AG09309 (cell line): Measurements from ENCODE around the gene MAGI1.
A peak's percentile ranks its signal among the peaks of the same experiment; 100 is the strongest.

ENCODE experiments used
- DNase-seq: peaks from one replicate; pipeline ENCODE4 v3.0.0-alpha.2; 2010; ENCODE audit warnings: low read depth
- H3K4me3 ChIP-seq: 2 replicates; pipeline ENCODE4 v1.5.1; 2011; ENCODE audit warnings: mild to moderate bottlenecking, low read depth, low read length, moderate library complexity; ENCODE audit not compliant: control insufficient read depth
- CTCF ChIP-seq: IDR thresholded peaks from 2 replicates; pipeline ENCODE4 v1.5.1; 2011; ENCODE audit warnings: mild to moderate bottlenecking, low read depth, low read length, inconsistent platforms; ENCODE audit not compliant: insufficient read depth, control insufficient read depth; ENCODE audit errors: missing control alignments

The MAGI1 gene

DNA sequence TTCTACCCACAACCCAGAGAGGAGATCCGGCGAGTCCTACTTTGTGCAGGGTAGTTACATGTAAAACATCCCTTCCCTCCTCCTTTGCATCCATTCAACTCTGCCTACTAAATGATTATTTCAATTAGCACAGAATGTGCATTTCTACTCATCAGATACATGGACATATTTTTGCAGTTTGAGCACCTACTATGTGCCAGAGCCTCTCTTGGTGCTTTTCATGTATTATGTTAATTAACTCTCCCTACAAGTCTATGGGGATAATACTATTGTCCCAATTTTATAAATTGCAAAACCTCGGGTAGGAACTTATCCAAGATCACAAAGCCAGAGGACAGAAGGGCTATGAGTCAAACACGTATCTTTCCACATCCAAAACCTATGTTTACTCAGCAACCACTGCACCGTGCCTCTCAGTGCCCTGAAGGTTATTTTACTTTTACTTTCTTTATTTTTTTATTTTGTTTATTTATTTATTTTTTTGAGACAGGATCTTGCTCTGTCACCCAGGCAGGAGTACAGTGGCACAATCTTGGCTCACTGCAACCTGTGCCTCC lies 432.8 kb downstream of the MAGI1 start:
- no peak for DNase-seq
- no peak overlapping the region for H3K4me3 ChIP-seq

DNA sequence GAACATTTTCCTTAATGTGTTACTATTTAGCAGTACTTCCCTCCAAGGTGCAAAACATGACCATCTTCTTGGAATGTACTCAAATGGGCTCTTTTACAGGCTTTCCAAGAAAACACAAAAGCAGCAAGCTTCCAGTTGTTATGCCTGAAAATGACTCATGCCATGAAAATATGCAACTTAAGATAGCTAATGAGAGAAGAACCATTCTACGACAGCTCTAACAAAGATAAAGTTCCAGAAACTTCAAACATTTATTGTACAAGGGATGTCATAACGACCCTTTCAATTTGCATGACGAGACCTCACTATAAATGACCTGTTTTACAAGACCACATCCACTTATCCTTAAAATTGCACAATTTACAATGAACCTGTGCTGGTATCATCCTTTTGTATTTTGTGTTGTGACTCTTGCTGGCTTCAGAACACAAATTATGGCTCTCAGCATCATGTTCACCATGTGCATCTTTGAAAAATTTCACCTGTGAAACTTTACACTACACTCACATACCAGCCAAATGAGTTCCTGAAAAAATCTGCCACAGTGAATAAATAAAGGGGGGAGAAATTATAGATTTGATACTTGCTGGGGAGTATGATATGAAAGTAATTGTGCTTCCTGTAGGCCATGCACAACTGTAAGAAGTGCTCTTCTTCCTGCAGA lies 433.7 kb downstream of the MAGI1 start:
- H3K4me3 ChIP-seq: no peak overlapping the region
- peak; percentile 55 for DNase-seq
- TF ChIP-seq CTCF: no peak

More for the DNA sequence above, 432.8 kb downstream of the MAGI1 start:
- no peak for TF ChIP-seq CTCF

GRCh38 chr3:65603631-65604030 lies 435.1 kb downstream of the MAGI1 start:
- TF ChIP-seq CTCF: no peak
- DNase-seq: no peak
- H3K4me3 ChIP-seq: no peak overlapping the region

- no peak for DNase-seq
- TF ChIP-seq CTCF: no peak
- no peak overlapping the region for H3K4me3 ChIP-seq
Observed at GRCh38 chr3:65600888-65601287, 437.8 kb downstream of the MAGI1 start.

DNA sequence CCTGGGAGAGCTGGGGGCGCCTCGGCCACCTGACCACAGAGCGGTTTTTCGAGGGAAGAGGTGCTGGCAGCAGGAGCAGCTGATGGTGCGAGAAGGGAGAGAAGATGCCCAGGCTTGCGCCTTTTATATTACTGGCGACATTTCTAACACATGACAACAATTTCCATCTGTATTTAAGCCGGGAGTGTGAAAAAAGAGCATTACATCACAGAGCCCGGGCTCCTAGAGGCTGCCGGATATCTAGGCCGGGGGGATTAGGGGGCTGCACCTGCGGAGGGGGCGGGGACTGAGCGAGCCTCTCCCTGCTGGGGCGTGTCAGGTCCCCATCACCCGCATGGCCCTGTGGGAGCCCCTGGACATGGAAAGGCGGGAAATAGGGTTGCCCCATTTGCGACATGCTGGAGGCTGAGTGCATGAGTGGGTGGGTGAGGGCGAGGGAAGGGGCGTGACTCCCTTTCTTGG lies 440.7 kb downstream of the MAGI1 start:
- no peak for TF ChIP-seq CTCF
- H3K4me3 ChIP-seq: no peak overlapping the region
- DNase-seq: no peak

- peak overlapping the region; percentile 30 for H3K4me3 ChIP-seq
- no peak for DNase-seq
- TF ChIP-seq CTCF: no peak
Observed at GRCh38 chr3:65597226-65597951, 441.3 kb downstream of the MAGI1 start.
